Keratinocyte (primary cell): ENCODE data around the gene HDAC1. TPM values are rescaled to one million over a fixed set of nuclear protein-coding genes. Genes with fewer than 3 reads are reported as not detected.

Source experiments
- DNase-seq: peaks from one replicate; pipeline ENCODE4 v3.0.0-alpha.2; 2011; ENCODE audit warnings: low read depth, missing footprints, low spot score
- FAIRE-seq: peaks from 2 replicates; lab custom pipeline; 2011; peaks lifted over from hg19 to GRCh38; lab: Jason Lieb, UNC
- H2AFZ ChIP-seq: 2 replicates; pipeline ENCODE4 v1.6.0; 2012; ENCODE audit warnings: low read length, control low read depth, inconsistent platforms; ENCODE audit not compliant: control insufficient read depth
- H3K27ac ChIP-seq: 2 replicates; pipeline ENCODE4 v1.5.1; 2011; ENCODE audit warnings: low read length; ENCODE audit not compliant: control insufficient read depth, insufficient read depth
- H3K27me3 ChIP-seq: 3 replicates; pipeline ENCODE4 v1.6.0; 2011; ENCODE audit warnings: low read length; ENCODE audit not compliant: control insufficient read depth, insufficient read depth; ENCODE audit errors: extremely low read depth
- H3K36me3 ChIP-seq, 2 experiments: 2 replicates in 1 of 2; 3 replicates in 1 of 2; pipeline ENCODE4 v1.5.1; 2011; ENCODE audit warnings: low read length in 2 of 2, mild to moderate bottlenecking in 1 of 2; ENCODE audit not compliant: control insufficient read depth in 2 of 2, insufficient read depth in 2 of 2; ENCODE audit errors: extremely low read depth in 1 of 2
- H3K4me1 ChIP-seq: 3 replicates; pipeline ENCODE4 v1.5.1; 2011; ENCODE audit warnings: low read length; ENCODE audit not compliant: control insufficient read depth, insufficient read depth; ENCODE audit errors: extremely low read depth
- H3K4me2 ChIP-seq: 3 replicates; pipeline ENCODE4 v1.6.0; 2011; ENCODE audit warnings: low read depth, low read length; ENCODE audit not compliant: control insufficient read depth, insufficient read depth; ENCODE audit errors: extremely low read depth
- H3K4me3 ChIP-seq, 3 experiments: fragments of 200-600 bp in 1 of 3; sonication (generic) in 1 of 3; 2 replicates in 2 of 3; 3 replicates in 1 of 3; pipeline ENCODE4 v1.5.1; 2011 to 2016; ENCODE audit warnings: low read length in 3 of 3, mild to moderate bottlenecking in 3 of 3, control low read depth in 2 of 3, inconsistent platforms in 1 of 3, low read depth in 1 of 3, mixed read lengths in 1 of 3, mixed run types in 1 of 3, moderate library complexity in 1 of 3; ENCODE audit not compliant: control insufficient read depth in 2 of 3, insufficient read depth in 2 of 3; ENCODE audit errors: extremely low read depth in 1 of 3
- H3K79me2 ChIP-seq: 2 replicates; pipeline ENCODE4 v1.6.0; 2012; ENCODE audit warnings: low read length; ENCODE audit not compliant: control insufficient read depth, insufficient read depth
- H3K9ac ChIP-seq: 3 replicates; pipeline ENCODE4 v1.6.0; 2011; ENCODE audit warnings: low read length; ENCODE audit not compliant: control insufficient read depth, insufficient read depth; ENCODE audit errors: extremely low read depth
- H3K9me1 ChIP-seq: 3 replicates; pipeline ENCODE4 v1.6.0; 2011; ENCODE audit warnings: low read length; ENCODE audit not compliant: control insufficient read depth, insufficient read depth; ENCODE audit errors: extremely low read depth
- H3K9me3 ChIP-seq: 2 replicates; pipeline ENCODE4 v1.5.1; 2012; ENCODE audit warnings: low read depth, low read length; ENCODE audit not compliant: control insufficient read depth
- H4K20me1 ChIP-seq: 3 replicates; pipeline ENCODE4 v1.6.0; 2011; ENCODE audit warnings: low read length; ENCODE audit not compliant: control insufficient read depth, insufficient read depth; ENCODE audit errors: extremely low read depth
- CTCF ChIP-seq, 3 experiments: IDR thresholded peaks in 1 of 3; conservative IDR thresholded peaks in 1 of 3; optimal IDR thresholded peaks in 1 of 3; 2 replicates in 2 of 3; 3 replicates in 1 of 3; pipeline versions ENCODE3 to v1.5.1; 2011; ENCODE audit warnings: low read length in 3 of 3, mild to moderate bottlenecking in 3 of 3, moderate library complexity in 2 of 3, control low read depth in 1 of 3, inconsistent platforms in 1 of 3; ENCODE audit not compliant: insufficient read depth in 2 of 3; ENCODE audit errors: extremely low read depth in 1 of 3
- EZH2 ChIP-seq: IDR thresholded peaks from one replicate; pipeline ENCODE4 v1.6.1; 2012; ENCODE audit warnings: inconsistent platforms, mild to moderate bottlenecking, low read length, moderate library complexity
- dilution Hi-C: fragments of 300-500 bp; cut with MboI; formaldehyde crosslinking; loops from one replicate; pipeline ENCODE4 v1.7.0; 2020; ENCODE audit warnings: low sequenced_read_pairs; ENCODE audit not compliant: extremely low pct_ligation_motif_present
- polyA plus RNA-seq, 5 experiments: library from polyadenylated mRNA; depleted of rRNA in 3 of 5; stranded (reverse) in 3 of 5; stranded (forward) in 1 of 5; unstranded in 1 of 5; fragments of >200 nt; gene quantifications; 1 replicate in 1 of 5; 2 replicates in 3 of 5; 3 replicates in 1 of 5; pipeline versions ENCODE4 v1.2.1 to v1.2.3, GENCODE V29; 2011 to 2012; ENCODE audit warnings: missing spikeins in 2 of 5, low read depth in 1 of 5, low replicate concordance in 1 of 5

HDAC1 gene
- polyA plus RNA-seq, 1 donor (not counting 4 experiments of a cell fraction or from before 2014, with no cell fraction given) = 198 TPM

GRCh38 chr1:32346532-32347157 lies 54.8 kb downstream of the HDAC1 start:
- Histone ChIP-seq H4K20me1 (no peaks in the 10 kb centered on the region), H3K36me3 (no peaks in the 10 kb centered on the region), H3K4me3 (no peak overlapping the region), H3K4me1 (peaks cover 5% of the 10 kb centered on the region), H3K27me3 (peaks cover 7% of the 10 kb centered on the region), H3K27ac (no peak overlapping the region), H3K4me2 (no peak overlapping the region), H3K9me3 (no peaks in the 10 kb centered on the region), H2AFZ (no peak overlapping the region), H3K9me1 (no peaks in the 10 kb centered on the region), H3K79me2 (no peaks in the 10 kb centered on the region), H3K9ac (no peak overlapping the region)
- no peak for TF ChIP-seq EZH2
- no peak for TF ChIP-seq CTCF (optimal IDR thresholded peaks at IDR 0.05 in 1 of 3, IDR thresholded peaks at IDR 0.05 in 1 of 3, conservative IDR thresholded peaks at IDR 0.05 in 1 of 3; ENCODE audit: extremely low read depth in 1 of 3, insufficient read depth in 2 of 3, low read length in 3 of 3)
- DNase-seq = no peak
- dilution Hi-C loops = no loop called here
- no peak for FAIRE-seq

- no peak for FAIRE-seq
- peaks cover 0 to 4% of the 10 kb centered on the region in 2 experiments for H3K36me3 ChIP-seq
- no peaks in the 10 kb centered on the region for H4K20me1 ChIP-seq
- TF ChIP-seq CTCF (optimal IDR thresholded peaks at IDR 0.05 in 1 of 3, IDR thresholded peaks at IDR 0.05 in 1 of 3, conservative IDR thresholded peaks at IDR 0.05 in 1 of 3; ENCODE audit: extremely low read depth in 1 of 3, insufficient read depth in 2 of 3, low read length in 3 of 3) (no peak), EZH2 (no peak)
- peaks cover 7% of the 10 kb centered on the region for H3K27me3 ChIP-seq
- no peaks in the 10 kb centered on the region for H3K79me2 ChIP-seq
- dilution Hi-C loops = no loop called here
- H3K4me3 ChIP-seq = no peak overlapping the region
- DNase-seq = no peak
- no peak overlapping the region for H3K4me2 ChIP-seq
- H3K9me3 ChIP-seq = no peaks in the 10 kb centered on the region
- H3K9ac ChIP-seq = no peak overlapping the region
- H3K4me1 ChIP-seq = peaks cover 21% of the 10 kb centered on the region
- H2AFZ ChIP-seq = no peak overlapping the region
- no peaks in the 10 kb centered on the region for H3K9me1 ChIP-seq
- no peak overlapping the region for H3K27ac ChIP-seq
Measured at GRCh38 chr1:32349211-32349708, 57.4 kb downstream of the HDAC1 start.
